ENCODE measurements around the gene HTRA1.

DNA sequence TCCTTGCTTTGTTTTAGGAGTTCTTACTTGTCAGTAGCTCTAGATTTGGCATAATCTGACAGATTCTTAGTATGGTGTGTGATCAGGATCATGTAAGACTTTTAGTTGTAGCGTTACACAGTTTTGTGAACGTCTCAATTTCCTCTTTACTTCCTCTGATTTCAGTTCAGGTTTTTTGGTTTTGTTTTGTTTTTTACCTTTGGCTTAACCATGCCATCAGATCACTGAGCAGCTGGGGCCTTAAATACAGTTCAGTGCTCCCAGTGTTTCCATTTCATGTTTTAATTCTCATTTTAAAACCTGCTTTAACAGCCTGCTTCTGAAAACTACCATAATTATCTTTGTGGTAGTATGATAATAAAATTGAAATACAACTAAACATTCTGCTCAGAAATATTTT, 34.1 kb upstream of the HTRA1 start:
- TF ChIP-seq, protein P1, sequence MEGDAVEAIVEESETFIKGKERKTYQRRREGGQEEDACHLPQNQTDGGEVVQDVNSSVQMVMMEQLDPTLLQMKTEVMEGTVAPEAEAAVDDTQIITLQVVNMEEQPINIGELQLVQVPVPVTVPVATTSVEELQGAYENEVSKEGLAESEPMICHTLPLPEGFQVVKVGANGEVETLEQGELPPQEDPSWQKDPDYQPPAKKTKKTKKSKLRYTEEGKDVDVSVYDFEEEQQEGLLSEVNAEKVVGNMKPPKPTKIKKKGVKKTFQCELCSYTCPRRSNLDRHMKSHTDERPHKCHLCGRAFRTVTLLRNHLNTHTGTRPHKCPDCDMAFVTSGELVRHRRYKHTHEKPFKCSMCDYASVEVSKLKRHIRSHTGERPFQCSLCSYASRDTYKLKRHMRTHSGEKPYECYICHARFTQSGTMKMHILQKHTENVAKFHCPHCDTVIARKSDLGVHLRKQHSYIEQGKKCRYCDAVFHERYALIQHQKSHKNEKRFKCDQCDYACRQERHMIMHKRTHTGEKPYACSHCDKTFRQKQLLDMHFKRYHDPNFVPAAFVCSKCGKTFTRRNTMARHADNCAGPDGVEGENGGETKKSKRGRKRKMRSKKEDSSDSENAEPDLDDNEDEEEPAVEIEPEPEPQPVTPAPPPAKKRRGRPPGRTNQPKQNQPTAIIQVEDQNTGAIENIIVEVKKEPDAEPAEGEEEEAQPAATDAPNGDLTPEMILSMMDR (IDR thresholded peaks at IDR 0.05) = no peak
- TF ChIP-seq POLR2A (IDR thresholded peaks at IDR 0.05) = no peak

Data from thyroid gland (tissue), 4 donors.